Right renal cortex interstitium (tissue), 3 donors: ENCODE data around the gene MLKL. TPM values are rescaled to one million over a fixed set of nuclear protein-coding genes. Genes with fewer than 3 reads are reported as not detected.
"Not testable (repeated sequence)": the region's sequence is repeated elsewhere in the genome, so short reads cannot be mapped to it uniquely, and the experiment has no call there.

Experiments used
- DNase-seq, 3 donors: peaks; one replicate each; pipeline ENCODE4 v3.0.0-alpha.2; 2013; ENCODE audit warnings: low read depth in 3 of 3, low spot score in 2 of 3
- polyA plus RNA-seq, 3 donors: library from polyadenylated mRNA; unstranded; fragments of 120-200 nt; gene quantifications; one replicate each; pipeline ENCODE4 v1.2.1, GENCODE V29; 2013; ENCODE audit not compliant: insufficient read length in 3 of 3

Gene MLKL
- polyA plus RNA-seq, 3 donors, result 3.2 to 3.8 (median 3.7) TPM

DNA sequence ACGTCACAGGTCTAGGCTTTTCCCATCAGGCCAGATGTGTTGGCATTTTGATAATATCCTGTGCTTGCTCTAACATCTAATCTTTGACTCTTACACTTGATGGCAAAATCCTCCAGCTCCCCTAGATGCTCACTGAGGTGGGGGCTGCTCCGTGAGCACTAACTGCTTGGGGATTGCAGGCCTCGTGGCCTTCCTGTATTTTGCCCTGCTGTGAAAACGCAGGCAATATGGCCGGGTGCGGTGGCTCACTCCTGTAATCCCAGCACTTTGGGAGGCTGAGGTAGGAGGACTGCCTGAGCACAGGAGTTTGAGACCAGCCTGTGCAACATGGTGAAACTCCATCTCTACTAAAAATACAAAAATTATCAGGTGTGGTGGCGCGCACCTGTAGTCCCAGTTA lies 9.7 kb upstream of the MLKL start:
- no peak for DNase-seq

DNA sequence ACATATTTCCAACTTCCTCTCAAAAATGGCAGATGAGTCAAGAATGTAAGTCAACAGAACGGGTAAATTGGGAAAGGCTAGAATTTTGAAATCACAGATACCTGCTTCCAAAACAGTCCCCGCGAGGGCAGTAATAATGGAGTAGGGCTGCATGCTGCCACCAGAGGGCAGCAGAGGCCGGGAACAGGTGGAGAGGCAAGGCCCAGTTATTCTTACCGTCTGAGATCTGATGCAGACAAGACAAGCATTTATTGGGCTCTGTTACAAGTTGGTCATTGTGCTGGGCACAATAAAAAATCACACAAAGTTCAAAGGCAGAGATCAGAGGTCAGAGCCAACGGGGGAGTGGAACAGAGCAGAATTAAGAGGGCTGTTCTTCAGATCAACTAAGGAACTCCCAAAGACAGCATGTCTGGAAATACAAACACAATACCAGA lies 8.8 kb upstream of the MLKL start:
- DNase-seq, result peak in 2 of 3 donors; percentile 59 to 61

DNA sequence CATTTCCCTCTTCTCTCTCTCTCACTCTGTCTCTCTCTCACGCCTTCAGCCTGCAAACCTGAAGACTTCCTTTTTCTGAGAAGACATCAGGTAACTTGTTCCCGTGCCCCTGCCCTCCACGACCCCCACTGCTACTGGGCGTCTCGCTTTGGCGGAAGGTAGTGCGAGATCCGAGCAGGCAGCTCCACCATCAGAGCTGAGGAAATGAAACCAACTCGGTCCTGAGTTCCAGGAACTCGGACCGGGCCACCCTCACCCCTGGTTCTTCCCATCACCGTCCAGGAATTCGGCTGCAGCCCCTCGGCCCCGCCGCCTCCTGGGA lies 585 bp downstream of the MLKL start:
- no peak for DNase-seq

DNA sequence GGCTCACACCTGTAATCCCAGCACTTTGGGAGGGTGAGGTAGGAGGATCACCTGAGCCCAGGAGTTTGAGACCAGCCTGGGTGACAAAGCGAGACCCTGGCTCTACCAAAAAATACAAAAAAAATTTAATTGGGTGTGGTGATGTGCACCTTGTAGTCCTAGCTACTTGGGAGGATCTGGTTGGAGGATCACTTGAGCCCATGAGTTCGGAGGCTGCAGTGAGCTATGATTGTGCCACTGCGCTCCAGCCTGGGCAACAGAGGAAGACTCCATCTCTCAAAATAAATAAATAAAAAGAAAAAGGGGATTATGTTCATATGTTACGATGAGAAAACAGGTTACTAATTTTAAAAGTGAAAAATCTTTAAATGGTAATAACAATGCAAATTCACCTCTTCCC lies 996 bp downstream of the MLKL start:
- DNase-seq, result no peak

DNA sequence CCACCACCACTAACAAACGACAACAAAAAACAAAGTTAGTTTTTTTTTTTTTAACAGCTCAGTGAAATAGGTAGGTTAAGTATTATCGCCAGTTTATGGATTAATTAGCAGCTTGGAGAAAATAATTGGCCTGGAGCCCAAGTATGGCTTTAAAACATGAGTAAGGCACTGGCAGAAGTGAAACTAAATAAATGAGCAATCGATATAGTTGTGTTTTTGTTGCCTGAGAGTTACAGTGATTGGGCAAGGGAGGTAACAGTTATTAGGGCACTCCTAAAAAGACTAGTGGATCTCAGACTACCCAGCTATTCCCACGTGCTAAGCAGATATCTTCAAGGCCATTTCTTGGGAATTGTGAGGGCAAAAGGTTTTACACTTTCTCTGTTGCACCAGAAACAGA lies 2.4 kb downstream of the MLKL start:
- DNase-seq, result no peak

DNA sequence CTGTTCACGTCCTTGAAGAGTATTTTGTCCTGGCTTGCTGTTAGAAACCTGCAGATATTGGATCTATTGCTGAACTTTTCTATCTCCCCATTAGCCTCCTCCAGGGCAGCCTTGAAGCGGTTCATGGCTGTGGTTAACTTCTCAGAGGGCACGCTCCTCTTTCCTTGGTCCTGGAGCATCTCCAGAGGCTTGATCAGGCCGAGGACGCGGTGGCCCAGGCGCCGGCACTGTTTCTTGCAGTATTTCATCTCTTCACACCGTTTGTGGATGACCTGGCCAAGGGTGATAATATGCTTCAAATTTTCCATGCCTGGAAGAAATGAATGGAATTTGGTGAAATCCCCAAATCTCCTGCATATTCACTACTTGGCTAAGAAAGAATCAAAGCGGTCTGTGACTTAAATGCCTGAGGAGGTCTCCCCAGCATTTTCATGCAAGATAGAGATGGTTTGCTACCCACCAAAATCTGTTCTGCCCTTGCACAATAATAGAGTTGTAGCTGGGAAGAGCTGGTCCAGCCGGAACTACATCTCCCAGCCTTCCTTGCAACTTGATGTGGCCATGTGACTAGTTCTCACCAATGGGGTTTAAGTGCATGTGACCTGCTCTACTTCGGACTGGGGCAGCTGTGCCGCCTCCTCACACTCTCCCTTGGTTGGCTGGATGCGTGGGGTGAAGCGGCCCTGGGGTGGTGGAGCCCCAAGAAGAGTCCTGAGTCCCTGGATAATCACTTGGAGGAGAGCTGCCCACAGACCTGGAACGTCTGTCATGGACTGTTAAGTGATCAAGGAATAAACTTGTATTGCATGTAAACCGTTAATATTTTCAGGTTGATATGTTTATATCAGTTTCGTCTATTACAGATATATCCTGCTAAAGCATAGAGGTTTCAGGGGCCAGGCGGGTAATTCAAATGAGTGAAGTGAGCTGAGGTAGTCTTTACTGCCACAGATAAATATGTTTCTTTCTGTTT lies 4.9 kb downstream of the MLKL start:
- DNase-seq, result peak in 2 of 3 donors; percentile 49 to 56

DNA sequence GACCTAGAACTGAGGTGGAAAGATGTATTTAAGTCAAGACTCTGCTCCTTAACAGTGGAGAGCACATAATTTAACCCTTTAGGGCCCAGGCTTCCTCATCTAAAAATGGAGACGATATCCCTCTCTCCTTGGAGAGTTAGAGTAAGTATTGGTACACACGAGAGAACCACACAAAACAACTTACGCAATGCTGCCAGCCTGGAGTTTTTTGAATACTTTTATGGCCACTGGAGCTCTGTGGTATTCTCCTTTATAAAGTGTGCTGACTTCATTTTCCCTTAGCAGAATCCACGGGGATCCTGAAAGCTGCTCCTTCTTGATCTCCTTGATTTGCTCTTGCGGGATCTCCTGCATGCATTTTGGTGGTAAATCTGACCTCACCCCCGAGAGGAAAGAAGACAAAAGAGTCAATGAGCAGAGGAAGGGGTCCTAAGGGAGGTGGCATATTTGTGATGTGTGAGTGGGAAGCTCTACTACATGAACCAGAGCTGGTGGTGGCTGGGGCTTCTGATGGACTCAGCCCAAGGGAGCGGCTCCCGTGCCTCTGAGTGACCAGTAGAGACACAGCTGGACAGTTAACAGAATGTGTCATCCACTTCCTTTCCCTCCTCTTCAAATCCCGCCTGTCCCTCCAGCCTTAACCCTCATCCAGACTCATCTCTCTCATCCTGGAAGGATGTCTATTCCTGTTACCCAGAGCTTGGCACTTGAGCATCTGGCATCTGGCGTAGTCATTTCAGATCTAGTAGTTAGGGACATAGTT lies 9.4 kb downstream of the MLKL start:
- no peak for DNase-seq

DNA sequence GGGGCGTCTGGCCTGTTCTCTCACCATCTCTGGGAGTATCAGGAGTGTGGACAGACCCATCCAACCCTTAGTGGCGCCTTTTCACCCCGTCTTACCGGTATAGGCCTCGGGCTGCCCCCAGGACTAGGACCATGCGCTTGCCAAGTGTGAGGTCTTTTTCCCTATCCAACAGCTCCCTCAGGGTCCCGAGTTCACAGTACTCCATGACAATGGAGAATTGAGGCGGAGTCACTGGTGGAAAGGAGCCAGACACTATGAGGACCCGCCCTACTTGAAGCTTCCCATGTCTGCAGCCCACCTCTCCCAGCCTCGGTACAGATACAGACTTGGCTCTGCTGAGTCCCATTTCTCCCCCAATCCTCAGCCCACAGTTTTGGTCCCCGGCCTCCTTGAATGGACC lies 18.1 kb downstream of the MLKL start:
- no peak for DNase-seq

DNA sequence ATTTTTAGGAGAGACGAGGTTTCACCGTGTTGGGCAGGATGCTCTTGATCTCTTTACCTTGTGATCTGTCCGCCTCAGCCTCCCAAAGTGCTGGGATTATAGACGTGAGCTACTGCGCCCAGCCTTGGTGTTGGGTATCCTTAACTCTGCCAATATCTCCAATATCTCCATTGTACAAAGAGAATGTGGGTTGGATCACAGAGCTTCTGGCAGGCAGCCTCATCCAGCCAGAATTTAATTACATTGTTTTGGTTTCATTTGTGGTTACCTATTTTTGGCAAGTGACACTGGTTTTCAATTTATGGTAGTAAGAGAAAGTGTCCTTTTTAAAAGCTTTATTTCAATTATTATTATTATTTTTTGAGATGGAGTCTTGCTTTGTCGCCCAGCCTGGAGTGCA lies 20.0 kb downstream of the MLKL start:
- no peak for DNase-seq

DNA sequence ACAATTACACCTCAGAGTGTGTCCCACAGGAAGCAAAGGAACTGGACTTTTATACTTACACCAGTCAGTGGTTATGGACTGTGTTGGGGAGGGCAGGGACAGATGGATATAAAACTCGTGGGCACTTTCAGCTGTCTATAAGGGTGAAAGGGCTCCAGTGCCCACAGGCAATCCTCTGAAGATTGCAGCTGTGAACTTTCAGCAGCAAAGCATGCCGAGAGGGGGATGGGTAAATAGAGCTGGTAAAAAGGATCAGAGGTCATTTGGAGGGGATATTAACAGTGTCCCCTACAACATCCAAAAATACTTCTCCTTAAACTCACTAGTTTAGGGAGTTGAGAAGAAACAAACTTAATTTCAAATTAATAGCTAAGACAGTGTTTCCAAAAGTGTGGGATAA lies 20.7 kb downstream of the MLKL start:
- DNase-seq, result no peak

DNA sequence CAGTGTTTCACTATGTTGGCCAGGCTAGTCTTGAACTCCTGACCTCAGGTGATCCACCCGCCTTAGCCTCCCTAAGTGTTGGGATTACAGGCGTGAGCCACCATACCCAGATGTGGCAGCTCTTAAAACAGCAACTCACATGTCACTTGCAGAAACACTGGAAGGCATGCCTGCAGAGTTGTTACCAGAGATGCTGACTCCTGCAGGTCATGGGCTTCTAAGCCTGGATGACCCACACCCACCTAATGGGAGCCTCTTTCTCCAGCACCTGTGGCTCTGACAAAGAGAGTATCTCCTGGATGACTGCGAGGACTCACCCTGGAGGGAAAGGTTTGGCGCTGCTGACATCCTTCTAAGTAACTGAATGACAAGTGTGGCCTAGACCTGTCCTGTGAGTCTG lies 22.8 kb downstream of the MLKL start:
- DNase-seq, result no peak

DNA sequence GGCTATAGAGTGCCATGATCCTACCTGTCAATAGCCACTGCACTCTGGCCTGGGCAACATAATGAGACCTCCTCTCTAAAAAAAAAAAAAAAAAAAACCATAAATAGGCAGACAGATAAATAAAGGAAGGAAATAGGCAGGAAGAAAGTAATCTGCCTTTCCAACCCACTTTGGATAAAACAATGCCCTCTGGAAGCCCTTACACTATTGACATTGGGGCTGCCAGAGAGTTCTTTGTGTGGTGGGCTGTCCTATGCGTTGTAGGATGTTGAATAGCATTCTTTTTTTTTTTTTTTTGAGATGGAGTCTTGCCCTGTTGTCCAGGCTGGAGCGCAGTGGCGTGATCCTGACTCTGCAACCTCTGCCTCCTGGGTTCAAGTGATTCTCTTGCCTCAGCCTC lies 26.8 kb downstream of the MLKL start:
- no peak for DNase-seq

DNA sequence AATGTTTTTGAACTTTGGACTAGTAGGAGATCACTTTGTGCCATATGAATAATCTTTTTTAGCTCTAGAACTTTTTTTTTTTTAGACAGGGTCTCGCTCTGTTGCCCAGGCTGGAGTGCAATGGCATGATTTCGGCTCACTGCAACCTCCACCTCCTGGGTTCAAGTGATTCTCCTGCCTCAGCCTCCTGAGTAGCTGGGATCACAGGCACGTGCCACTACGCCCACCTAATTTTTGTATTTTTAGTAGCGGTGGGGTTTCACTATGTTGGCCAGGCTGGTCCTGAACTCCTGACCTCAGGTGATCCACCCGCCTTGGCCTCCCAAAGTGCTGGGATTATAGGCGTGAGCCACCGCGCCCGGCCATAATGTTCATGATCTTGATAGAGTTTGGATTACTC lies 31.8 kb downstream of the MLKL start:
- DNase-seq, result not testable (repeated sequence)

DNA sequence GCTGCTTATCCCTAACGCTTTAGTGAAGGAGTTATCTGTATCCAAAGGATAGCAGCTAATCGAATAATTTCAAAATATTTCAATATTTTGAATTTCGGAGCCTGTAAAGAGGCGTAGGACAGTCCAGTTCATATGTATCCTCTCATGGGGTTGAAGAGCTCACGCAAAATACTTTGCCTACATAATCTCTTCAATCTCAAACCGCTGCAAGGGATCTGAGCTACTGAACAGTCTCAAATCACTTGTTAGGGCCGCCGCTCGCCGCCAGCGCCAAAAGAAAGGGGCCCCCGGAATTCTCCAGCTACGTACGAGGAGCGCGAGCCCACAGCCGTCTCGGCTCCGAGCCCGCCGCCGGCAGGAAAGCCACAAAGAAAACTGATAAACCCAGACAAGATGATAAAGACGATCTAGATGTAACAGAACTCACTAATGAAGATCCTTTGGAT lies 33.4 kb downstream of the MLKL start:
- DNase-seq, result peak in 1 of 3 donors; percentile 8

DNA sequence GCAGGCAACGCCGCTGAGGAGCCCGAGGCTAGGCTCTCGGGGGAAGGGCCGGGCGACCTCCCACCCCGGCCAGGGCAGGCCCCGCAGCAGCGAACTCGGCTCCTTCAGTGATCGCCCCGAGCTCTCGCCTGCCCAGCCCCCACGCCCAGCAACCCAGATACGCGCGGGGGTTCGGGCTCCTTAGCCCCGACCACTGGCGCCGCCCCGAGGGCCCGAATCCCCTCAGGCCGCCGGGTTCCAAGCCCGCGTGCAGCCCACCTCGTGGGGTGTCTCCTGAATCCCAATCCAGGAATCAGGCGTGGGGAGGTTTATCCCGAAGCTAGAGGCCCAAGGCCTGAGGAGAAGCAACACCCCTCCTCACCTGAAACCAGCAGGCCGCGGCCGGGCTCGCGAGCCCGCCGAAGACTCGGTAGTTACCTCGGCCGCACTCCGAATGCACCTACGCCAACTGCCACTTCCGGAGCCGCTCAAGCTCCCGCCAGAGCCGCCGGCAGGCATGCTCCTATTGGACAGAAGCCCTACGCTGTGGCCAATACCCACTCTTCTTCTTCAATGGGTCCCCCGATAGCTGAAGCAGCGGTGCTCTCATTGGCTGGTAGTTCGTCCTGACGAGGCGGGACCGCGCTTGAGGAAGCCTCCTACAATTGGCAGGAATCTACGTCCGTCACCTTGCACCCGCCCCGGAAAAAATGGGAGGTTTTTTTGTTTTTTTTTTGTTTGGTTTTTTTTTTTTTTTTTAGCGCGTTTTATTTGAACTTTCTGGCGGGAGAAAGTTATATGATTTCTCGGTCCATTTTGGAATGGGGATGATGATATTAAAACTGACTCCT lies 34.0 kb downstream of the MLKL start, which contains the start of gene RFWD3:
Gene RFWD3, minus strand, starts transcription at position 453 of the 830 bp plus-strand sequence. CDS start 5,428 bp downstream, outside the sequence.
- peak; percentile 91 to 97 (median 94) for DNase-seq

DNA sequence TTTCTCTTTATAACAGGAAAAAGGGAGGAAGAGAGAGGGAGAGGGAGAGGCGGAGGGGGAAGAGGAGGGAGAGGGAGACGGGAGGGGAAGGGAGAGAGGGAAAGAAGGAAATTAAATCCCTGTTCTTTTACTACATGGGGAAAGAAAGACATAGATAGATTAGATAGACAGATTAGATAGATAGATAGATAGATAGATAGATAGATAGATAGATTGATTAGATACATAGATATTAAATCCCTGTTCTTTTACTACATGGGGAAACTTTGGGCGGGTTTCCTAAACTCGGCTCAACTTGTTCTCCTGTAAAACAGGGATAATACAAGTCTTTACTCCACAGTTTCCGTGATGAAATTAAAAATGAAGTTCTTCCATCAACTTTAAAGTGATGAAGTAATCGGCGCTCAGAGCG lies 34.6 kb downstream of the MLKL start:
- DNase-seq, result no peak

DNA sequence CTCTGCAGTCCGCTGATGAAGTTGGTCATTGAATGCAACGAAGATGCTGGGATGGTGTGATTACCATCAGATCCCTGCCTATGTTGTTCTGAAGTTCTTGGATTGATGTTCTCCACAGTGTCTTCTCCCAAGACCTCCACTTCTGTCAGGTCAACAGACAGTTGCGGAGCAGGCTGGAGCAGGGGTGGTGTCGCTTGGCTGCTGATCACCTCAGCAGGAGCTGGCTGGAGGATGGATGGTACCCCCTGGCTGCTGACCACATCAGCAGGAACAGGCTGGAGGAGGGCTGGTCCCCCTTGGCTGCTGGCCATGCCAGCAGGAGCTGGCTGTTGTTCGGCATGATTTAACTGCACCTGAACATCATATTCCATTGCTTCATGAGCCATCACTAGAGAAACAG lies 39.6 kb downstream of the MLKL start:
- no peak for DNase-seq

DNA sequence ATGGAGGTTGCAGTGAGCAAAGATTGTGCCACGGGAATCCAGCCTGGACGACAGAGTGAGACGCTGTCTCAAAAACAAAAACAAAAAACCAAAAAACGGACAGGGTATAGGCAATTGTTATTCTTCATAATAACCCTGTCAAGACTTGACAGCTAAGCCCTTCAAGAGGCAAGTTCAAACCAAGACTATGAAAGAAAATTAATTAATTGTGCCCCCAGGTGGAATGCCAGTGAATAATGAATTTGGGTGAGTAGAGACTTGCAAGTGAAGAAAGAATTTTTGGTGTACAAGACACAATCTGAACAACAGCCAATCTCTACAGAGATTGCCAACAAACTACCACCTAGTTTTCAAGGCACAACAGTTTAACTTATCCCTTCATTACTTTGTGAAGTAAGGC lies 40.3 kb downstream of the MLKL start:
- no peak for DNase-seq

DNA sequence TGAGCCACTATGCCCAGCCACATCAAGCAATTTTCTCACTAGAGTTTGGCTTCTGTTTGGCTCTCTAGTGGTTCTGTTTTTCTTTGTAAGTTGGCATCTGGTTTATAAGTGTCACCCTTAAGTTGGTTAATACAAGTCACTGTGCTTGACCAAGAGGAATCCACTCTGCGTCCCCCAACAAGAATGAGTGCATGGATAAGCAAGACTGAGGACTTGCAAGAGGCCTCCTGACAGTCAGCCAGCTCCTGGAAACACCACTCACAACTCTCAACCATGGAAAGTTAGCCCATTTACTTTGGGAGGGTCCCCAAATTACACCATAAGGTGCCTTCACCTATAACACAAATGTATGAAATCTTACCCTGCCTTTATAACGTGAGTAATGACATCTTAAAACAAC lies 41.6 kb downstream of the MLKL start:
- DNase-seq, result no peak

DNA sequence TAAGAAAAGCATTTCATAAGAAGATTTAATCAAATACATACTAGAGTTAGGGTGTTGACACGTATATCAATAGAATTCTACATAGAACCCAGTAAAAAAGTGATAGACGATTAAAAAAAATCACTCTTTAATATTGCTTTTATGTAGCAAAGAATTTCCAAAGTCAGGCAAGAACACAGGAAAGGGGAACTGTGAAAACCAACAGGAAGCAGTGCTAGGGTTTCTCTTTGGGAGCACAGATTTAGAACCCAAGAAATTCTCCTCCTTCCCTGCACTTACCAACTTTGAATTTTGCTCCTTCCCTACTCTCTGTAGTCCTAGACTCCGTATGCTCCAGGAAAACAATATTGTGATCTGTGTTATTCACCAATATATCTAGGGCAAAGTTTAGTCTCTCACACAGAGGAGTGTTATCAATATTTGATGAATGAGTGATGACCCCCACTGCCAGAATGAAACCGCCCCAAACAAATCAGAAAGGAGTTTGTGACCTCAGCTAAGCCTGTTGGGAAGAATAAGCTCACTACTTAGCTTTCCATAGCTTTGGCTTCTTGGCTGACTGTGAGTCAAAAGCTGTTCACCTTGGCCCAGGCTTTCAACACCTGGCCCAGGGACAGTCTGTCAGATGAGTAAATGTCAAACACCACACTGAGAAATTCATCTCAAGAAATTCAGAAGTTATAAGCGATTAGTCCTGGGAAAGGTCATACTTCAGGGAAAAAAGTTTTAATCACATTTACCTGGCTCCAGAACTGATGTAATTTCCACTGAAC lies 42.6 kb downstream of the MLKL start:
- no peak for DNase-seq
